ENCODE measurements around the gene METRNL. TPM values are rescaled to one million over a fixed set of nuclear protein-coding genes. Genes with fewer than 3 reads are reported as not detected.

The METRNL gene
- polyA plus RNA-seq, 1 donor from 2014 or later: 15.1 TPM

- no peaks in the 10 kb centered on the region for H4K20me1 ChIP-seq (ENCODE audit: insufficient read depth)
- no peak overlapping the region for H2AFZ ChIP-seq (ENCODE audit: low read depth, low read length)
- no peaks in the 10 kb centered on the region for H3K27me3 ChIP-seq (ENCODE audit: insufficient read depth, low read depth, low read length)
- H3K9ac ChIP-seq (ENCODE audit: low read length): no peak overlapping the region
- no peak overlapping the region for H3K27ac ChIP-seq (ENCODE audit: low read length)
- H3K4me2 ChIP-seq (ENCODE audit: low read length): no peak overlapping the region
- H3K79me2 ChIP-seq (replicated peaks; ENCODE audit: insufficient read depth, low read length): no peaks in the 10 kb centered on the region
- H3F3A ChIP-seq (ENCODE audit: insufficient read depth, low read length, poor library complexity, severe bottlenecking): no peaks in the 10 kb centered on the region
- TF ChIP-seq EZH2 (IDR thresholded peaks at IDR 0.05; ENCODE audit: borderline replicate concordance, insufficient read depth, low read length, poor library complexity, severe bottlenecking) (no peak), MXI1 (conservative IDR thresholded peaks at IDR 0.05; ENCODE audit: poor library complexity, severe bottlenecking) (no peak), POLR2AphosphoS5 (IDR thresholded peaks at IDR 0.05) (no peak), TAF1 (IDR thresholded peaks at IDR 0.05; ENCODE audit: low read depth) (no peak), EP300 (conservative IDR thresholded peaks at IDR 0.05; ENCODE audit: poor library complexity, severe bottlenecking) (no peak), SMC3 (conservative IDR thresholded peaks at IDR 0.05; ENCODE audit: poor library complexity) (no peak), CTCF (IDR thresholded peaks at IDR 0.05; ENCODE audit: poor library complexity, severe bottlenecking) (no peak), REST (IDR thresholded peaks at IDR 0.05; ENCODE audit: borderline replicate concordance) (no peak), RAD21 (conservative IDR thresholded peaks at IDR 0.05) (no peak)
- H3K4me3 ChIP-seq (ENCODE audit: low read length): no peak overlapping the region
- no peaks in the 10 kb centered on the region for H3K36me3 ChIP-seq (ENCODE audit: insufficient read depth, low read length)
- H3K9me2 ChIP-seq (ENCODE audit: insufficient read depth, low read length): no peaks in the 10 kb centered on the region
- no peaks in the 10 kb centered on the region for H3K9me3 ChIP-seq (ENCODE audit: low read length)
Measured at GRCh38 chr17:83071365-83071764, 8.0 kb upstream of the METRNL start.

GRCh38 chr17:83071966-83072562 is 7.3 kb upstream of the METRNL start:
- H3K4me2 ChIP-seq (ENCODE audit: low read length): no peak overlapping the region
- H2AFZ ChIP-seq (ENCODE audit: low read depth, low read length): no peak overlapping the region
- TF ChIP-seq EP300 (conservative IDR thresholded peaks at IDR 0.05; ENCODE audit: poor library complexity, severe bottlenecking): no peak
- TF ChIP-seq MXI1 (conservative IDR thresholded peaks at IDR 0.05; ENCODE audit: poor library complexity, severe bottlenecking): no peak
- TF ChIP-seq SMC3 (conservative IDR thresholded peaks at IDR 0.05; ENCODE audit: poor library complexity): no peak
- no peak for TF ChIP-seq TAF1 (IDR thresholded peaks at IDR 0.05; ENCODE audit: low read depth)
- TF ChIP-seq RAD21 (conservative IDR thresholded peaks at IDR 0.05): no peak
- no peak for TF ChIP-seq CTCF (IDR thresholded peaks at IDR 0.05; ENCODE audit: poor library complexity, severe bottlenecking)
- TF ChIP-seq EZH2 (IDR thresholded peaks at IDR 0.05; ENCODE audit: borderline replicate concordance, insufficient read depth, low read length, poor library complexity, severe bottlenecking): no peak
- TF ChIP-seq POLR2AphosphoS5 (IDR thresholded peaks at IDR 0.05): no peak
- no peak for TF ChIP-seq REST (IDR thresholded peaks at IDR 0.05; ENCODE audit: borderline replicate concordance)
- H3K9me2 ChIP-seq (ENCODE audit: insufficient read depth, low read length): no peaks in the 10 kb centered on the region
- no peaks in the 10 kb centered on the region for H3K79me2 ChIP-seq (replicated peaks; ENCODE audit: insufficient read depth, low read length)
- H3K27ac ChIP-seq (ENCODE audit: low read length): no peak overlapping the region
- no peaks in the 10 kb centered on the region for H3K27me3 ChIP-seq (ENCODE audit: insufficient read depth, low read depth, low read length)
- no peaks in the 10 kb centered on the region for H3K9me3 ChIP-seq (ENCODE audit: low read length)
- no peak overlapping the region for H3K9ac ChIP-seq (ENCODE audit: low read length)
- H3K36me3 ChIP-seq (ENCODE audit: insufficient read depth, low read length): no peaks in the 10 kb centered on the region
- H3F3A ChIP-seq (ENCODE audit: insufficient read depth, low read length, poor library complexity, severe bottlenecking): no peaks in the 10 kb centered on the region
- no peaks in the 10 kb centered on the region for H4K20me1 ChIP-seq (ENCODE audit: insufficient read depth)
- no peak overlapping the region for H3K4me3 ChIP-seq (ENCODE audit: low read length)
